Activated B cell treated with CpG ODN at 0.5 μM for 24 hours (primary cell): ENCODE data around the gene CORIN. TPM values are rescaled to one million over a fixed set of nuclear protein-coding genes. Genes with fewer than 3 reads are reported as not detected.
"Not testable (repeated sequence)": the region's sequence is repeated elsewhere in the genome, so short reads cannot be mapped to it uniquely, and the experiment has no call there.

Experiments used
- ATAC-seq: fragments of 200-7000 bp; cut with Tn5 transposase; one replicate; pipeline ENCODE4 v1.10.0; 2021; ENCODE audit warnings: low read depth, mild to moderate bottlenecking, moderate library complexity
- CTCF ChIA-PET: fragments of 350-600 bp; sonication (Branson Sonifier 250); formaldehyde crosslinking; loops from one replicate; lab custom pipeline; 2021; ENCODE audit warnings: antibody characterized with exemption; lab: Charles Lee
- POLR2A ChIA-PET: fragments of 350-600 bp; sonication (Branson Sonifier 250); formaldehyde crosslinking; loops from one replicate; lab custom pipeline; 2021; ENCODE audit warnings: antibody characterized with exemption; lab: Charles Lee
- DNase-seq: peaks from one replicate; pipeline ENCODE4 v3.0.0; 2022
- H3K27ac Mint-ChIP-seq: one replicate; pipeline ENCODE4 v1.8.0; 2020; ENCODE audit warnings: mixed read lengths
- H3K27me3 Mint-ChIP-seq: one replicate; pipeline ENCODE4 v1.8.0; 2021; ENCODE audit warnings: mixed read lengths
- H3K36me3 Mint-ChIP-seq: one replicate; pipeline ENCODE4 v1.8.0; 2021; ENCODE audit warnings: low read depth, mixed read lengths
- H3K4me1 Mint-ChIP-seq: one replicate; pipeline ENCODE4 v1.8.0; 2021; ENCODE audit warnings: mixed read lengths
- H3K4me3 Mint-ChIP-seq: one replicate; pipeline ENCODE4 v1.8.0; 2020; ENCODE audit warnings: mild to moderate bottlenecking, mixed read lengths
- H3K9me3 Mint-ChIP-seq: one replicate; pipeline ENCODE4 v1.8.0; 2020; ENCODE audit warnings: mixed read lengths
- intact Hi-C: fragments of 100-400 bp; cut with micrococcal nuclease; formaldehyde crosslinking; loops from one replicate; pipeline ENCODE4 v1.15.1; 2024
- total RNA-seq: library from RNA; stranded (reverse); gene quantifications from 2 replicates; pipeline ENCODE4 v1.2.3, GENCODE V29; 2022
- TF ChIP-seq, protein P1 (sequence below): fragments of 200-600 bp; IDR thresholded peaks from one replicate; pipeline ENCODE4 v1.8.0; 2022; ENCODE audit warnings: antibody characterized with exemption, mild to moderate bottlenecking

The CORIN gene
- total RNA-seq, 1 donor from 2014 or later, result not detected

DNA sequence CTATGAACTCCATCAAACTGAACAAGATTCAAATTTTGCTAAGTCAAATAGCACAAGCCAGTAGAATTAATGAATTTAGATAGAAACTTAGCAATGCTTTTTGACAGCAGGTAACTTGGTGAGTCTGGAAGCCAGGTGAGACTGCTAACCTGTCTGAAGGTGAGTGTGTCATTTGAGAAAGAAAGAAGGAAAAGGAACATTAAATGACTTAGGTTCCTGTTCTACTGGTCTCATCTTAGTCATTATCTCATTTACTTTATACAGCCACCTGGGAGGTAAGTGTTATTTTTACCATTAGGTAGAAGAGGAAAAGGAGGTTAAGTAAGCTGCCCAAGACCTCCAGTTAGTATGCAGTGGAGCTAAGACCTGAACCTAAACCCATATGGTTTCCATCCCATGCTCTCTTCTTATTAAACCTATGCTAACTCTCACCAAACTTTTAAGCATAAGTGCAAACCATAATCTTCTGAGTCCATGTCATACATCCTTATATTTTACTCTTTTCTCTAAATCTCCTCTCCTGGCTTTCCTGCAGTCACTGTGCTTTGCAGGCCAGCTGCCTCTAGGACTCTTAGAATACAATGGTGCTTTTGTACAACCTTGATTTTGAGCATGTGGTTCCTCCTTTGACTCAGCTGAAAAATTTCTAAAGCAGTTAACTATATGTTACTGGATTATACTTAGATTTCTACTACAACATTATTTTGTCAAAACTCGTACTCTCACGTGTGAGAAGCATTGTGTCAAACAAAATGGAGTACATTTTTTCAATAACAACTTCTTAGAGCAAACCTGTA is 284.3 kb downstream of the CORIN start:
- H3K36me3 Mint-ChIP-seq, result peaks cover 66% of the 10 kb centered on the region
- ATAC-seq (no peak), DNase-seq (no peak)
- no peak overlapping the region for H3K4me3 Mint-ChIP-seq
- CTCF ChIA-PET, result no interaction called here
- H3K27ac Mint-ChIP-seq, result no peak overlapping the region
- POLR2A ChIA-PET, result no interaction called here
- TF ChIP-seq, protein P1, sequence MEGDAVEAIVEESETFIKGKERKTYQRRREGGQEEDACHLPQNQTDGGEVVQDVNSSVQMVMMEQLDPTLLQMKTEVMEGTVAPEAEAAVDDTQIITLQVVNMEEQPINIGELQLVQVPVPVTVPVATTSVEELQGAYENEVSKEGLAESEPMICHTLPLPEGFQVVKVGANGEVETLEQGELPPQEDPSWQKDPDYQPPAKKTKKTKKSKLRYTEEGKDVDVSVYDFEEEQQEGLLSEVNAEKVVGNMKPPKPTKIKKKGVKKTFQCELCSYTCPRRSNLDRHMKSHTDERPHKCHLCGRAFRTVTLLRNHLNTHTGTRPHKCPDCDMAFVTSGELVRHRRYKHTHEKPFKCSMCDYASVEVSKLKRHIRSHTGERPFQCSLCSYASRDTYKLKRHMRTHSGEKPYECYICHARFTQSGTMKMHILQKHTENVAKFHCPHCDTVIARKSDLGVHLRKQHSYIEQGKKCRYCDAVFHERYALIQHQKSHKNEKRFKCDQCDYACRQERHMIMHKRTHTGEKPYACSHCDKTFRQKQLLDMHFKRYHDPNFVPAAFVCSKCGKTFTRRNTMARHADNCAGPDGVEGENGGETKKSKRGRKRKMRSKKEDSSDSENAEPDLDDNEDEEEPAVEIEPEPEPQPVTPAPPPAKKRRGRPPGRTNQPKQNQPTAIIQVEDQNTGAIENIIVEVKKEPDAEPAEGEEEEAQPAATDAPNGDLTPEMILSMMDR, result no peak
- intact Hi-C loops, result no loop called here
- H3K9me3 Mint-ChIP-seq, result no peaks in the 10 kb centered on the region
- no peaks in the 10 kb centered on the region for H3K27me3 Mint-ChIP-seq
- no peaks in the 10 kb centered on the region for H3K4me1 Mint-ChIP-seq

DNA sequence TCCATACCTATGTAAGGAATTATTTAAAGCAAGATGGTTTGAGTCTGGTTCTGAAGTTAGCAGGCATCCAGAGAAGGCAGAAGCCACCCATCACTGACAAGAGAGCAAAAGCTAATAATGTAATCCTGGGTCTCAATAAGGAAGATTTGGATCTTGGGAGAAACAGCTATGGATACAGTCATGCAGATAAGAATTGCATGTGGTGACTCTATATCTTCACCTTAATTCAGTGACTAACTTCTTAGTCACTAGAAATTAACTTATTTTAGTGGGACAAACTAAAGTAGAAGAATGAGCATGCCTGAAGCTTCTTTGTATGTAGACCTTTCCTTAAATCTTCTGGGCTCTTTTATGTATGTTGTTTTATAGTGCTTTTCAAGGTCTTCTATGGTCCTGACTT is 286.2 kb downstream of the CORIN start:
- H3K4me1 Mint-ChIP-seq, result no peaks in the 10 kb centered on the region
- POLR2A ChIA-PET, result no interaction called here

DNA sequence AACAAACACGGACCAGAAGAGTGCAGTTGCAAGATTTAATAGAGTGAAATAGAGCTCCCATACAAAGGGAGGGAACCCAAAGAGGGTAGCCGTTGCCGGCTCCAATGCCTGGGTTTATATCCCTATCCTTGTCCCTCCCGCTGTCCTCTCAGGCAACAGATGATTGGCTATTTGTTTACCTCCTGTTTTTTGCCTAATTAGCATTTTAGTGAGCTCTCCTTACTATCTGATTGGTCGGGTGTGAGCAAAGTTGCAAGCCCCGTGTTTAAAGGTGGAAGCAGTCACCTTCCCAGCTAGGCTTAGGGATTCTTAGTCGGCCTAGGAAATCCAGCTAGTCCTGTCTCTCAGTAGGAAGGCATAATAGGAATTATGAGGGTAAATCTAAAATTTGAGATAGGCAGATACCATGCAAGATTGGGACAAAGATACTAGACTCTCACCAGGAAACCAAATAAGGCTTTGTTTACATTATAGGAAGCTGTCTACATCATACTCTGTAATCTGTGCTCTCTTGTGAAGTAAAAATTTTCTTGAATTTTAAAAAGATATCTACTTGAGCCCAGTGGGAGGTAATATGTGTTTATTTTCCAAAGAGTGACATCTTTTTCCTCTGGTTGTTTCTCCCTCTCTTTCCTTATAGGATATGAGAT is 286.8 kb downstream of the CORIN start:
- DNase-seq (no peak), ATAC-seq (no peak)
- intact Hi-C loops, result no loop called here
- Mint-ChIP-seq H3K27ac (no peak overlapping the region), H3K36me3 (peaks cover 75% of the 10 kb centered on the region), H3K4me3 (no peak overlapping the region), H3K9me3 (no peaks in the 10 kb centered on the region), H3K27me3 (no peaks in the 10 kb centered on the region), H3K4me1 (no peaks in the 10 kb centered on the region)
- ChIA-PET POLR2A (no interaction called here), CTCF (interaction anchor here (1.3 kb wide), 1 partner anchor 88 kb away, joined by 3 read pairs; the partner anchor contains the start of gene COMMD8)
- TF ChIP-seq, protein P1, result no peak

More for the DNA sequence above, 286.2 kb downstream of the CORIN start:
- peaks cover 69% of the 10 kb centered on the region for H3K36me3 Mint-ChIP-seq
- CTCF ChIA-PET, result interaction anchor here (1.3 kb wide), 1 partner anchor 88 kb away, joined by 3 read pairs; the partner anchor contains the start of gene COMMD8
- no peak overlapping the region for H3K4me3 Mint-ChIP-seq
- H3K27me3 Mint-ChIP-seq, result no peaks in the 10 kb centered on the region
- intact Hi-C loops, result no loop called here
- no peak for DNase-seq
- no peaks in the 10 kb centered on the region for H3K9me3 Mint-ChIP-seq
- no peak for ATAC-seq
- TF ChIP-seq, protein P1, result no peak
- H3K27ac Mint-ChIP-seq, result no peak overlapping the region

DNA sequence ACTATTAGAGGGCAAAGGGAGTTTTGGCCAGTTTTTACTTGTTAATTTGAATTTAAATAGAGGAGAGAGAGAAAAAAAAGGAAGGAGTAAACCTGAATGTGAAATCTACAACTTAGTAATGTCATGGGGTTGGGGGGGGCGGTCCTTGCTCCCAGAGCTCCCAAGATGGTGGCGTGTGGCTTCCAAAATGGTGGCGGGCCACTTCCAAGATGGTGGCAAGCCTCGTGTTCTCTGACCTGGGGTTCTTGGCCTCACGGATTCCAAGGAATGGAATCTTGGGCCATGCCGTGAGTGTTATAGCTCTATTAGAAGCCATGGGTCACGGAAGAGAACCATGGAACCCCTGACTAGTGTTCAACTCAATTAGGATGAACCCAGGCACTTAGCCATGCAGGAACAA is 287.5 kb downstream of the CORIN start:
- CTCF ChIA-PET, H3K4me3 Mint-ChIP-seq, H3K27ac Mint-ChIP-seq, ATAC-seq, H3K9me3 Mint-ChIP-seq, DNase-seq, intact Hi-C loops, H3K4me1 Mint-ChIP-seq, POLR2A ChIA-PET, H3K27me3 Mint-ChIP-seq: not testable (repeated sequence)
- H3K36me3 Mint-ChIP-seq, result peaks cover 75% of the 10 kb centered on the region

Other genes with a start within 250 kb of the CORIN start
- 10.0 and 11.1 TPM in 2 replicates for gene NFXL1, start 76.5 kb upstream of the CORIN start, total RNA-seq
- not detected in 2 replicates for gene CNGA1, start 178.6 kb upstream of the CORIN start, total RNA-seq
- 0.69 and 0.73 TPM in 2 replicates for gene NIPAL1, start 178.7 kb upstream of the CORIN start, total RNA-seq